Measurements from ENCODE around the gene FAH. TPM values are rescaled to one million over a fixed set of nuclear protein-coding genes. Genes with fewer than 3 reads are reported as not detected.

The FAH gene
- total RNA-seq, 1 donor: 17.7 TPM

DNA sequence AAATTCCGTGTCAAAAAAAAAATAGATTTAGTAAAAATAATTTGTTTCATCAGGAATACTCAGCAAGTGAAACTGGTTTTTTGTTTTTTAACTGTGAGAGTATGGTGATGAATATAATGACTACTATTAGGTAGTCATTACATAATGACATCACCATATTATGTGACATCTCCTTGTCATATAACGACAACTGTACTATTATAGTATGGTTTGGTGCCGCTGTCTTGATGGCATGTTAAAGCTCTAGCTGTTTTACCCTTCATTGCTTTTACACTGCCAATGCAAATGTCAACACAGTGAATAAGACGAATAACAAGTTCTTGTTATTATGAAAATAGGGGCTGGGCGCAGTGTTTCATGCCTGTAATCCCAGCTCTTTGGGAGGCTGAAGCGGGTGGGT lies 45.6 kb upstream of the FAH start:
- H3K36me3 ChIP-seq (ENCODE audit: insufficient read depth, low read length): peaks cover 3% of the 10 kb centered on the region
- H3K4me1 ChIP-seq (ENCODE audit: insufficient read depth, low read length): peaks cover 22% of the 10 kb centered on the region
- no peak overlapping the region for H3K4me2 ChIP-seq (ENCODE audit: insufficient read depth, low read length)
- no peaks in the 10 kb centered on the region for H3K27me3 ChIP-seq (ENCODE audit: insufficient read depth, low read length)
- H2AFZ ChIP-seq (ENCODE audit: low read length): no peak overlapping the region
- no peaks in the 10 kb centered on the region for H3K9me3 ChIP-seq (ENCODE audit: low read depth, low read length)
- H3K4me3 ChIP-seq (ENCODE audit: insufficient read depth, low read length): no peak overlapping the region
- TF ChIP-seq, protein P1, sequence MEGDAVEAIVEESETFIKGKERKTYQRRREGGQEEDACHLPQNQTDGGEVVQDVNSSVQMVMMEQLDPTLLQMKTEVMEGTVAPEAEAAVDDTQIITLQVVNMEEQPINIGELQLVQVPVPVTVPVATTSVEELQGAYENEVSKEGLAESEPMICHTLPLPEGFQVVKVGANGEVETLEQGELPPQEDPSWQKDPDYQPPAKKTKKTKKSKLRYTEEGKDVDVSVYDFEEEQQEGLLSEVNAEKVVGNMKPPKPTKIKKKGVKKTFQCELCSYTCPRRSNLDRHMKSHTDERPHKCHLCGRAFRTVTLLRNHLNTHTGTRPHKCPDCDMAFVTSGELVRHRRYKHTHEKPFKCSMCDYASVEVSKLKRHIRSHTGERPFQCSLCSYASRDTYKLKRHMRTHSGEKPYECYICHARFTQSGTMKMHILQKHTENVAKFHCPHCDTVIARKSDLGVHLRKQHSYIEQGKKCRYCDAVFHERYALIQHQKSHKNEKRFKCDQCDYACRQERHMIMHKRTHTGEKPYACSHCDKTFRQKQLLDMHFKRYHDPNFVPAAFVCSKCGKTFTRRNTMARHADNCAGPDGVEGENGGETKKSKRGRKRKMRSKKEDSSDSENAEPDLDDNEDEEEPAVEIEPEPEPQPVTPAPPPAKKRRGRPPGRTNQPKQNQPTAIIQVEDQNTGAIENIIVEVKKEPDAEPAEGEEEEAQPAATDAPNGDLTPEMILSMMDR (IDR thresholded peaks at IDR 0.05; ENCODE audit: extremely low read depth, low read depth, low read length): no peak
- peaks cover 85% of the 10 kb centered on the region for H3K79me2 ChIP-seq (ENCODE audit: insufficient read depth, low read length)
- no peak for DNase-seq (ENCODE audit: insufficient read length, low spot score, missing footprints)
- H3K27ac ChIP-seq (ENCODE audit: low read depth, low read length): no peak overlapping the region
- H4K20me1 ChIP-seq (ENCODE audit: insufficient read depth, low read length): peaks cover 34% of the 10 kb centered on the region

DNA sequence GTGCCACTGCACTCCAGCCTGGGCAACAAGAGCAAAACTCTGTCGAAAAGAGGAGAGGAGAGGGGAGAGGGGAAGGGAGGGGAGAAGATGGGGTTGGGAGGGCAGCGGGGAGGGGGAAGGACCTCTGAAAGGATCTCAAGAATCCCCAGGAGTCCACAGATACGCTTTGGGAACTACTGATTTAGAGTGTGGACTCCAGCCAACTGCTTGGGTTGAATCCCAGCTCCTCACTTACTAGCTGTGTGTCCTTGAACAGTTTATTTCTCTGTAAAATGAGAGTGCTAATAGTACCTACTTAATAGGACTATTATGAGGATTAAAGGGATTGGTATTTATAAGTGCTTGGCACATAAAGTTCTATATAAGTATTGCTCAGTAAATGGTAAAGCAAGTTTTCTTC lies 45.0 kb upstream of the FAH start:
- TF ChIP-seq, protein P1 (IDR thresholded peaks at IDR 0.05; ENCODE audit: extremely low read depth, low read depth, low read length): no peak
- peaks cover 33% of the 10 kb centered on the region for H4K20me1 ChIP-seq (ENCODE audit: insufficient read depth, low read length)
- H3K4me3 ChIP-seq (ENCODE audit: insufficient read depth, low read length): no peak overlapping the region
- H3K4me1 ChIP-seq (ENCODE audit: insufficient read depth, low read length): peaks cover 22% of the 10 kb centered on the region
- H3K9me3 ChIP-seq (ENCODE audit: low read depth, low read length): no peaks in the 10 kb centered on the region
- DNase-seq (ENCODE audit: insufficient read length, low spot score, missing footprints): no peak
- no peak overlapping the region for H3K27ac ChIP-seq (ENCODE audit: low read depth, low read length)
- H3K4me2 ChIP-seq (ENCODE audit: insufficient read depth, low read length): no peak overlapping the region
- H3K79me2 ChIP-seq (ENCODE audit: insufficient read depth, low read length): peaks cover 85% of the 10 kb centered on the region
- no peaks in the 10 kb centered on the region for H3K27me3 ChIP-seq (ENCODE audit: insufficient read depth, low read length)
- H3K36me3 ChIP-seq (ENCODE audit: insufficient read depth, low read length): peaks cover 3% of the 10 kb centered on the region
- H2AFZ ChIP-seq (ENCODE audit: low read length): no peak overlapping the region

DNA sequence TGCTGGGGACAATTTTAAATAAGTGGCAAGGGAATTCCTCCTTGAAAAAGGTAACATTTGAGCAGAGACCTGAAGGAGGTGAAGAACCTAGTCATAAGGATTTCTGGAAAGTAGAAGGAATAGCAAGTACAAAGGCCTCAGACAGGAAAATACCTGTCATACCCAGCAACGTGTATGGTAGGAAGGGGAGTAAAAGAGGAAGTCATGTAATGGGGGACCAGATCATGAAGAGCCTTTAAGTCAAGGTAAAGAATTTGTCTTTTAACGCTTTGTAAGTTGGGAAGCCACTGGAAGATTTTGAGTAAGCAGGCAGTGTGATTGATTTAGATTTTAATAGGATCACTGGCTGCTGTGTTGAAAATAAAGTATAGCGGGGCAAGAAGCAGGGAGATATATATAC lies 43.4 kb upstream of the FAH start:
- H2AFZ ChIP-seq (ENCODE audit: low read length): no peak overlapping the region
- H3K79me2 ChIP-seq (ENCODE audit: insufficient read depth, low read length): peaks cover 83% of the 10 kb centered on the region
- H3K4me1 ChIP-seq (ENCODE audit: insufficient read depth, low read length): peaks cover 22% of the 10 kb centered on the region
- H3K27ac ChIP-seq (ENCODE audit: low read depth, low read length): no peak overlapping the region
- DNase-seq (ENCODE audit: insufficient read length, low spot score, missing footprints): no peak
- H3K9me3 ChIP-seq (ENCODE audit: low read depth, low read length): no peaks in the 10 kb centered on the region
- no peak overlapping the region for H3K4me2 ChIP-seq (ENCODE audit: insufficient read depth, low read length)
- H3K27me3 ChIP-seq (ENCODE audit: insufficient read depth, low read length): no peaks in the 10 kb centered on the region
- no peak overlapping the region for H3K4me3 ChIP-seq (ENCODE audit: insufficient read depth, low read length)
- peaks cover 3% of the 10 kb centered on the region for H3K36me3 ChIP-seq (ENCODE audit: insufficient read depth, low read length)
- TF ChIP-seq, protein P1 (IDR thresholded peaks at IDR 0.05; ENCODE audit: extremely low read depth, low read depth, low read length): no peak
- H4K20me1 ChIP-seq (ENCODE audit: insufficient read depth, low read length): peaks cover 24% of the 10 kb centered on the region

DNA sequence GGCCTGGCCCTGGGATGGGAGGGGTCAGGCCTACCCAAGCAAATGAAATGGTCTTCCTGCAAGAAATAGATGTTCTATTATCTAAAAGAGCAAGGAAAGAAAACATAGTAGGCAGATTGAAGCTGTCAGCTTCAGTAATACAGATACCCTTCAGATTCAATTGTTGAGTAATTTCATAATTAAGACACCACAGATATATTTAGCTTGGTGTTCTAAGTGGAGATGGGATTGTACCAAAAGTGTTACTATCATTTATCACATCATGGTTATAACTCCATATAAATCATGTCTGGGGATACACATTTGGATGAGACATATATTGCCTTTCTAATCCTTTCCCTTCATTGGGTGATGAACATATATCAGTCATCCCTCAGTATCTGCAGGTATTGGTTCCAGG lies 41.9 kb upstream of the FAH start:
- Histone ChIP-seq H3K27ac (ENCODE audit: low read depth, low read length) (no peak overlapping the region), H3K4me3 (ENCODE audit: insufficient read depth, low read length) (no peak overlapping the region), H3K79me2 (ENCODE audit: insufficient read depth, low read length) (peaks cover 82% of the 10 kb centered on the region), H3K36me3 (ENCODE audit: insufficient read depth, low read length) (peaks cover 3% of the 10 kb centered on the region), H3K4me2 (ENCODE audit: insufficient read depth, low read length) (no peak overlapping the region), H4K20me1 (ENCODE audit: insufficient read depth, low read length) (peaks cover 17% of the 10 kb centered on the region), H3K4me1 (ENCODE audit: insufficient read depth, low read length) (peaks cover 12% of the 10 kb centered on the region), H2AFZ (ENCODE audit: low read length) (no peak overlapping the region), H3K27me3 (ENCODE audit: insufficient read depth, low read length) (no peaks in the 10 kb centered on the region), H3K9me3 (ENCODE audit: low read depth, low read length) (no peaks in the 10 kb centered on the region)
- no peak for DNase-seq (ENCODE audit: insufficient read length, low spot score, missing footprints)
- TF ChIP-seq, protein P1 (IDR thresholded peaks at IDR 0.05; ENCODE audit: extremely low read depth, low read depth, low read length): no peak

Data from osteoblast (primary cell).